T-helper 2 cell treated with Interferon-gamma antibody and Interleukin-4, amounts not matched to agents 5 μg/mL and 100 μg/mL, for 36 hours (primary cell): ENCODE measurements around the gene TMTC2.

ENCODE experiments used
- DNase-seq: peaks from one replicate; pipeline ENCODE4 v3.0.0; 2021; ENCODE audit warnings: low spot score
- H3K27ac Mint-ChIP-seq: one replicate; pipeline ENCODE4 v1.8.0; 2021; ENCODE audit warnings: mild to moderate bottlenecking, mixed read lengths
- H3K27me3 Mint-ChIP-seq: one replicate; pipeline ENCODE4 v1.8.0; 2021; ENCODE audit warnings: low read depth, mixed read lengths
- H3K36me3 Mint-ChIP-seq: one replicate; pipeline ENCODE4 v1.8.0; 2021; ENCODE audit warnings: low read depth, mixed read lengths
- H3K4me1 Mint-ChIP-seq: one replicate; pipeline ENCODE4 v1.8.0; 2021; ENCODE audit warnings: low read depth, mixed read lengths
- H3K4me3 Mint-ChIP-seq: one replicate; pipeline ENCODE4 v1.8.0; 2022; ENCODE audit warnings: mild to moderate bottlenecking, moderate library complexity, mixed read lengths
- H3K9me3 Mint-ChIP-seq: one replicate; pipeline ENCODE4 v1.8.0; 2021; ENCODE audit warnings: mixed read lengths

TMTC2 gene

DNA sequence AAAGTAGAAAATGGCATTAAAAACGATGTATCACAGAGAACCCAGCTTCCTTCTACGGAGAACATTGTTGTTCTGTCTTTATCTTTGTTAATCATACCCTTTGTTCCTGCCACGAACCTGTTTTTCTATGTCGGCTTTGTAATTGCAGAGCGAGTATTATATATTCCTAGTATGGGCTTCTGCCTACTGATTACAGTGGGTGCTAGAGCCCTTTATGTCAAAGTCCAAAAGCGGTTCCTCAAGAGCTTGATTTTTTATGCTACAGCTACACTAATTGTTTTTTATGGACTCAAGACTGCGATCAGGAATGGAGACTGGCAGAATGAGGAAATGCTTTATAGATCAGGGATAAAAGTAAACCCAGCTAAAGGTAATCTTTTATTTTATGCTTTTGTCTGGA lies 209.6 kb downstream of the TMTC2 start:
- Mint-ChIP-seq H3K27me3 (no peaks in the 10 kb centered on the region), H3K9me3 (no peaks in the 10 kb centered on the region), H3K27ac (no peak overlapping the region), H3K36me3 (no peaks in the 10 kb centered on the region), H3K4me1 (no peaks in the 10 kb centered on the region), H3K4me3 (no peak overlapping the region)
- no peak for DNase-seq

DNA sequence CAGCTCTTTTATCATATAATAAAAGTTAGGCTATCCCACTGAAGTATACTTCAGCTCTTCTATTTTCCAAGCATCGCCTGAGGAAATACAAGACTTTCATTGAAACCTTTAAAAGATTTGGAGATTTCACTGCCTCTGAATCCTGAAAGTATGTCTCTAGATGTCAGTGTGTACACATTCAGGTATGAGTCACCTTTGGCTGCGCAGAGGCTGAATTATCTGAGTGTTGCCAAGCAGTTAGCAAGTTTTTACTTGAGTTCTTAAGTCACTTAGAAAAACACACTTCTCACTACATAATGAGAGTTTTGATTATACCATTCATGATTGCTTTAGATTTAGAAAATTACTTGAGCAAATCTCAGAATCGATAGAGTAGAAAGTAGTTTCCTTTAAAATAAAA lies 210.3 kb downstream of the TMTC2 start:
- Mint-ChIP-seq H3K27ac (no peak overlapping the region), H3K9me3 (no peaks in the 10 kb centered on the region), H3K27me3 (no peaks in the 10 kb centered on the region), H3K36me3 (no peaks in the 10 kb centered on the region), H3K4me1 (no peaks in the 10 kb centered on the region), H3K4me3 (no peak overlapping the region)
- DNase-seq = no peak

DNA sequence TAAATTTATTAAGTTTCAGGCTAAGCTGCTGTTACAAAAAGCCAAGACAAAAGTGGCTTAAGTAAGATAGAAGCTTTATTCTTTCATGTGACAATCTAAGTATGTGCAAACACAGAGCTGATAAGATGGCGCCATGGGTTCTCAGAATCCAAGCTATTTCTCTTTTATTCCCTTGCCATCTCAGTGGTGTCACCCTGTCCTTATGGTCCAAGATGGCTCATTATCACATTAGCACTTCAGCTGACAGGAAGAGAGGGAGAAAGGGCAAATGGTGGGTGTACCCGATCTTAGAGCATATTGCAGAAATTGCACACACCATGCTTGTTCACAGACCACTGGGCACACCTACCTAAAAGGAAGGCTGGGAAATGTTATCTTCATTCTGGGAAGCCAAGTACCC lies 211.7 kb downstream of the TMTC2 start:
- Mint-ChIP-seq H3K36me3 (no peaks in the 10 kb centered on the region), H3K4me1 (no peaks in the 10 kb centered on the region), H3K9me3 (no peaks in the 10 kb centered on the region), H3K4me3 (no peak overlapping the region), H3K27me3 (no peaks in the 10 kb centered on the region), H3K27ac (no peak overlapping the region)
- DNase-seq = no peak

DNA sequence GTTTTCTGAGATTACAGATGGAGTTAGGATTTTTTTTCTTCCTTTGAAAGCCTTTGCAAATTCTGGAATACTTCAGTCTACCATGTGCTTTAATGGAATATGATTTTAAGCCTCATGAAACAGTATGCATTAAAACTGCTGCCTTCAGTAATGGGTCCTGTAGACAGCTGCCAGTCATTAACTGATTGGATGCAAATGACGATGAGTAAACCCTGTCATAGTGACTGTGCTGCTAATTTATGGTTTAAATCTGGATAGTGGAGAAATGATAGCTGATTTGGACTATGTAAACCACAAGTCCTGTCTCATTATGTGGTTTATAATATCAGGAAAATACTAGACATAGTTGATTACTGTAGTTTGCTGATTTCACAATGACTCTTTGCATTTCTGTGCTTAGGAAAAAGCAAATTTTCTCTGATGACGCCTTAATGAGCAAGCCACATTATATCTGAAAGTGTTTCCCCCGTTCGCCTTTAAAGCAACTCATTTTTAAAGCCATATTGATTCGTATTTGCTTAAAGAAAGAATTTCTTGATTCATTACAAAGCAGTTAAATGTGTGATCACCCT lies 217.6 kb downstream of the TMTC2 start:
- no peak for DNase-seq
- Mint-ChIP-seq H3K27me3 (no peaks in the 10 kb centered on the region), H3K36me3 (no peaks in the 10 kb centered on the region), H3K9me3 (no peaks in the 10 kb centered on the region), H3K4me1 (no peaks in the 10 kb centered on the region), H3K27ac (no peak overlapping the region), H3K4me3 (no peak overlapping the region)

DNA sequence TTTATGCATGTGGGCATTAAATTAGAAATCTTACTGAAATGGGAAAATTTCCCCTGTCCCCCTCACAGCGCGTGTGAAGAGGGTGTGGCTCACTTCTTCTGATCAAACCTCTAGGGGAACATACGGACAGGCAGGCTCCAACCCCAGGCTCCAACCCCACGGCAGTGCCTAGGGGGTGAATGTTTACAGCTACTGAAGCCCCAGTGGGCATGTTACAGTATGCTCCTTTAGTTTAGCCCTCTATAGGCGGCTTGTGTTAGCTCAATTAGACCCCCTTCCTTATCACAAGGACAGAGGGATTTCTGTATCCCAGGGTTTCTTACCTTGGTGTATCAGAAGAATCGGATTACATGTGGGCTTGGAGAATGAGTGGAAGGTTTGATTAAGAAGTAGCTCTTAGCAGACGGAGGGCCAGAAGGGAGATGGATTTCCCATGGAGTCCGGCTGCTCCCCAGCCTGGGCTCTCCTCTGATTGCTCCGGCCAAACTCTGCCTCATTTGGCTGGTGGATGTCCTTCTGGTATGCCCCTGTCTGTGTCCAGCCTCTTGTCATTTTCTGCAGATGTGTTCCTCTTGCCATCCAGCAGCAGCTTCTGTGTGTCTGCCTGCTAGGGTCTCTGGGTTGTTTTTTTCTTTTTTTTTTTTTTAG lies 223.7 kb downstream of the TMTC2 start:
- no peaks in the 10 kb centered on the region for H3K9me3 Mint-ChIP-seq
- H3K4me3 Mint-ChIP-seq = no peak overlapping the region
- H3K27ac Mint-ChIP-seq = no peak overlapping the region
- H3K27me3 Mint-ChIP-seq = no peaks in the 10 kb centered on the region
- H3K4me1 Mint-ChIP-seq = no peaks in the 10 kb centered on the region
- no peak for DNase-seq
- no peaks in the 10 kb centered on the region for H3K36me3 Mint-ChIP-seq

DNA sequence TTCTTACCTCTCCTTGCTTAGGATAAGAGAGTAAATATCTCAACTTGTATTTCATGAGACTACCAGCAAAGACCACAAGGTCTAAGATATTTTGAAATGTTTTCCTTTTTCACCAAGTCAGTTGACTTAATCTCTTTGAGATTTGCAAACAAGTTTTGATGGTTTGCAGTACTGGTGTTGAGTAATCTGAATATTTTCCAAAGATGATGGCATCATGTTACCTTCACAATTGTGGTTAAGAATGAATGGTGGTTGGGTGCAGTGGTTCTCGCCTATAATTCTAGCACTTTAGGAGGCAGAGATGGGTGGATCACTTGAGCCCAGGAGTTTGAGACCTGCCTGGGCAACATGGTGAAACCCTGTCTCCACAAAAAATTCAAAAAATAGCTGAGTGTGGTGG lies 225.7 kb downstream of the TMTC2 start:
- DNase-seq = no peak
- Mint-ChIP-seq H3K27ac (no peak overlapping the region), H3K27me3 (no peaks in the 10 kb centered on the region), H3K9me3 (no peaks in the 10 kb centered on the region), H3K36me3 (no peaks in the 10 kb centered on the region), H3K4me1 (no peaks in the 10 kb centered on the region), H3K4me3 (no peak overlapping the region)

DNA sequence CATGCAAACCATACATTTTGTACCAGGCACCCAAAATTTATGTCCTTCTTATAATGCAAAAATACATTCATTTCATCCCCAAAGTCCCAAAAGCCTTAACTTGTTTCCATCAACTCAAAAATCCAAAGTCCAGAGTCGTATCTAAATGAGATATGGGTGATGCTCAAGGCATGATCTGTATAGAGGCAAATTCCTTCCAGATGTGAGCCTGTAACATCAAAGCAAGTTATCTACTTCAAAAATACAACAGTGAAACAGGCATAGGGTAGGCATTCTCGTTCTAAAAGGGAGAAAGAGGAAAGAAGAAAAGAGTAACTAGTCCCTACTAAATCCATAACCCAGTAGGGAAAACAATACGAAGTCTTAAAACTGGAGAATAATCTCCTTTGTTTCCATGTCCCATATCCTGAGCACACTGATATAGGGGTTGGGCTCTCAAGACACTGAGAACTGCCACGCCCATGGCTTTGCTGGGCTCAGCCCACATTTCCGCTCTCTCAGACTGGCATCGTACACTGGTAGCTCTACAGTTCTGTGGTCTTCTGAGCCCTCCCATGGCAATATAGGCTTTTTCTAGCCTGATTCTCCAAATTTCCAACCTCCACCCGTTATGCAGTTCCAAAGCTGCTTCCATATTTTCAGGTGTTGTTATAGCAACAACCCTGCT lies 232.8 kb downstream of the TMTC2 start:
- peaks cover 4% of the 10 kb centered on the region for H3K27me3 Mint-ChIP-seq
- H3K4me1 Mint-ChIP-seq = no peaks in the 10 kb centered on the region
- no peak overlapping the region for H3K27ac Mint-ChIP-seq
- H3K4me3 Mint-ChIP-seq = no peak overlapping the region
- no peaks in the 10 kb centered on the region for H3K36me3 Mint-ChIP-seq
- H3K9me3 Mint-ChIP-seq = no peaks in the 10 kb centered on the region
- DNase-seq = no peak

DNA sequence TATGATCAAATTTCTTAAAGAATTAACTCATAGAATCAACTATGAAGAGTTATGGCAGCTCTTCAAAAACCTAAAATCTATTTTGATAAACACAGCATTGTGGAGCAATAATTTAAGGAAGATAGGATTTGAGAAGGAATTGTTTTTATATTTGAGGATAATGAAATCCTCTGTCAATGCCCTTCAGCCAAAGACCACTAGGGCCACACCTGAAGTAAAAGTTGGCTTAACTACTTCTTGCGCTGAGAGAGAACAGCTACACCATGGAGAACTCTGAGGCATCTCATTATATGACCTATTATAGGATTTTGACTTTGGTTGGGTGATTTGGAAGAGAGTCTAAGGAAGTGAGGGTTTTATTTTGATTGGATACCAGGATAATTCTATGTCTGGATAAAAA lies 237.2 kb downstream of the TMTC2 start:
- Mint-ChIP-seq H3K4me1 (no peaks in the 10 kb centered on the region), H3K36me3 (no peaks in the 10 kb centered on the region), H3K9me3 (no peaks in the 10 kb centered on the region), H3K27me3 (peaks cover 4% of the 10 kb centered on the region), H3K27ac (no peak overlapping the region), H3K4me3 (no peak overlapping the region)
- no peak for DNase-seq

DNA sequence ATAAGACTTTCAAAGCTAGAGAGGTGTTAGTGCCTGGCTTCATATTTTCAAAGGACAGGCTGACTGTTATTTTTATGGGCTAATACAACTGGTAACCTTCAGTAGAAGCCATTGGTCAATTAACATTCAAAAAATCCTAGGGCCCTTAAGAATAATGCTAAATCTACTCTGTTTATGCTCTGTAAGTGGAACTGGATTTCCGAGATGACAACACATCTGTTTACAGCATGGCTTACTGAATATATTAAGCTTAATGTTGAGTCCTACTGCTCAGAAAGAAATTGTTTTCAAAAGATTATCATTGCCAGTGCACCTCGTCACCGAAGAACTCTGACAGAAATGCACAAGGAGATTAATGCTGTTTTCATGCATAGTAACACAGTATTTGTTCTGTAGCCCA lies 239.9 kb downstream of the TMTC2 start:
- Mint-ChIP-seq H3K4me3 (no peak overlapping the region), H3K4me1 (no peaks in the 10 kb centered on the region), H3K36me3 (no peaks in the 10 kb centered on the region), H3K27me3 (peaks cover 4% of the 10 kb centered on the region), H3K27ac (no peak overlapping the region), H3K9me3 (no peaks in the 10 kb centered on the region)
- no peak for DNase-seq

DNA sequence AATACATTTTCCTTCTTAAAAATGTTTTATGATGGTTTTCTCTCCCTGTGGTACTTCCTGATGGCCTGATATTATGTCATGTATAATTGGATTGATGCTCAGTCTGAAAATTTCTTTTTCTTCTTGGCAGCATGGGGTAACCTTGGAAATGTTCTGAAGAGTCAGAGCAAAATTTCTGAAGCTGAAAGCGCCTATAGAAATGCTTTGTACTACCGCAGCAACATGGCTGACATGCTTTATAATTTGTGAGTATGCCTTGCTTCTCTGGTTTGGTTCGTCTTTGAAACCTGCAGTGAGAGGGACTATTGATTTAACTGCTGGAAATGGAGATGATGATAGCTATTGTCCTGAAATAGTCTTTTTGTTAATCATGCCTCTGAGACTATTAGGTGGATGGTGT lies 243.6 kb downstream of the TMTC2 start:
- no peaks in the 10 kb centered on the region for H3K4me1 Mint-ChIP-seq
- no peaks in the 10 kb centered on the region for H3K36me3 Mint-ChIP-seq
- no peaks in the 10 kb centered on the region for H3K9me3 Mint-ChIP-seq
- no peak overlapping the region for H3K4me3 Mint-ChIP-seq
- no peaks in the 10 kb centered on the region for H3K27me3 Mint-ChIP-seq
- H3K27ac Mint-ChIP-seq = no peak overlapping the region
- no peak for DNase-seq

DNA sequence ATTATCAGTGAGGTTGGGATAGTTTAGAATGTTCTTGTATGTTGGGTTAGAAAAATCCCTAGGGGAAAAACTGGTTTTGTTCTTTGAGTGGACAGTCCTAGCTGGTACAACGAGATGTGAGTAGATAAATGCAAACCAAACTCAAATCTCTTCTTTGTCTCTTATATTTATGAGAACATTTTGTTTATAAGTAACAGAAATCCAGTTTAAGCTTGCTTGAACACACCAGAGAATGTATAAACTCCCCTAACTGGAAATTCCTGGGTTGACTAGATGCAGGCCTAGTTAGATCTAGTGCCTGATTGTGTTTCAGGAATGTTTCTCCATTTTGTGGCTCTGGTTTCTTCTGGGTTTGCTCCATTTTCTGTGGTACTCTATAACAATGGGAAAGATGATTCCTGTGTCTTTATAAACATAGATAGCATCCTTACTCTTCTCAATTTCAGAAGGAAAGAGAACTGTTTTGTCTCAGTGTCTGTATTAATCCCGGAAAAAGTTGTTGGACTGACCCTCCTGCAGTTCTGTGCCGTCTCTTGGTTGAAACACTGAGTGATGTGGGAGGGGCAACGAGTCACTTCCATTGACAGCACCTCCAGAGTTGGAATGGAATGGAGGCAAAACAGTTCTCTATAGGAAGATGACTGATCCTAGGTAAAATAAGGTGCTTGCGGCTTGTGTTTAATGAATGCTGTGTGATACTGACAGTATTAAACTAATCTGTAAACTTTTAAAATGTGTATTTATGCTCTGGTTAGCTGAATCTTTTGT lies 244.8 kb downstream of the TMTC2 start:
- H3K27me3 Mint-ChIP-seq = no peaks in the 10 kb centered on the region
- H3K9me3 Mint-ChIP-seq = no peaks in the 10 kb centered on the region
- H3K27ac Mint-ChIP-seq = no peak overlapping the region
- H3K36me3 Mint-ChIP-seq = no peaks in the 10 kb centered on the region
- H3K4me1 Mint-ChIP-seq = no peaks in the 10 kb centered on the region
- no peak overlapping the region for H3K4me3 Mint-ChIP-seq
- DNase-seq = no peak

DNA sequence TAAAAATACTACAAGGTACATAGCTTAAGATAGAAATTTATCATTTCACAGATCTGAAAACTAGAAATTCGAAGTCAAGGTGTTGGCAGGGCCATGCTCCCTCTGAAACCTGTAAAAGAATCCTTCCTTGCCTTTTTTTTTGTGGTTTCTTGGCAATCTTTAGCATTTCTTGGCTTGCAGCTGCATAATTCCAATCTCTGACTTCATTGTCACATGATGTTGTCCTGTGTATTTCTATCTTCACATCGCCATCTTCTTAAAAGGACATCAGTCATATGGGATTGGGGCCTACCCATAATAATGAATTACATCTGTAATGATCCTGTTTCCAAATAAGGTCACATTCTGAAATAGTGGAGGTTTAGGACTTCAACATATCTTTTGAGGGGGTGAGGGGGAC lies 250.4 kb downstream of the TMTC2 start:
- no peaks in the 10 kb centered on the region for H3K9me3 Mint-ChIP-seq
- H3K4me3 Mint-ChIP-seq = no peak overlapping the region
- no peak overlapping the region for H3K27ac Mint-ChIP-seq
- no peak for DNase-seq
- no peaks in the 10 kb centered on the region for H3K27me3 Mint-ChIP-seq
- H3K4me1 Mint-ChIP-seq = no peaks in the 10 kb centered on the region
- H3K36me3 Mint-ChIP-seq = no peaks in the 10 kb centered on the region

DNA sequence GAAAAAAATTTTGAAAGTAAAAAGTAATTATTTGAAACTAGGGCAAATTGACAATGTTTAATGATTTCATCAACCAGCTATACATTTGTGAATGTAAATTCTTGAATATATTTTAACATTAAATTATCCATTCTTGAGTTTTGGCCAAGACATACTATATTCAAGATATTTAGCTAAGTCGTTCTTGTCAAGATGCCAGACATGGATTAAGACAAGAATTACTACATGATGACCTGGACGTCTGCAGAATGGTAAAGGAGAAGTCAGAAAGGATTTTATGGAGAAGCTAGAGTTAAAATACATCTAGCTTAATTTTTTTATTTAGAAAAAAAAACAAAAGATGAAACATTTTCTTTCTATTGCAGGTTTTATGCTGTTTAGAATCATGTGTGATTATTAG lies 255.8 kb downstream of the TMTC2 start:
- no peaks in the 10 kb centered on the region for H3K36me3 Mint-ChIP-seq
- H3K27me3 Mint-ChIP-seq = no peaks in the 10 kb centered on the region
- no peak for DNase-seq
- H3K27ac Mint-ChIP-seq = no peak overlapping the region
- no peaks in the 10 kb centered on the region for H3K9me3 Mint-ChIP-seq
- H3K4me3 Mint-ChIP-seq = no peak overlapping the region
- H3K4me1 Mint-ChIP-seq = no peaks in the 10 kb centered on the region

DNA sequence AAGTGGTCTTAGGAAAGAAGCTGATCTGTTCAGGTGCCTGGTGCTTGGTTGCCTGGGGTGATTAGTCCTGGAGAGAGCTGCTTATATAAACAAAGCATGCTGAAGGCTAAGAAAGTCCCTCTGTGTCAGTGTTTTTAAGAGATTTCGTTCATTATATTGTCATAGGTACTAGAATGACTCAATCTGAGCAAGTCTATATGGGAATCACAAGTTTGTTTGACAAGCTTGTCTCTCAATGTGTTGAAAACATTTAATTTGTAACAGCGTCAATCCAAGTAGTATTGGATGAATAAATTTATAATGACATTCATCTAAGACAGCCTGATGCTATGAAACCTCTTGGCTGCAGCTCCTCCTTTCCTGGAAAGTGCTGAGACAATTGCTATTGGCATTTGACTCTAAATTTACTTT lies 256.3 kb downstream of the TMTC2 start:
- Mint-ChIP-seq H3K9me3 (no peaks in the 10 kb centered on the region), H3K36me3 (no peaks in the 10 kb centered on the region), H3K27me3 (no peaks in the 10 kb centered on the region), H3K27ac (no peak overlapping the region), H3K4me3 (no peak overlapping the region), H3K4me1 (no peaks in the 10 kb centered on the region)
- no peak for DNase-seq
